PC-9 (cell line): Measurements from ENCODE around the gene SOS1.

Source experiments
- EZH2 ChIP-seq: fragments of 200-600 bp; sonication (generic); IDR thresholded peaks from 2 replicates; pipeline ENCODE4 v1.8.0; 2017; ENCODE audit warnings: antibody characterized with exemption, low read depth
- TF ChIP-seq, protein P1 (sequence below): fragments of 200-600 bp; sonication (generic); conservative IDR thresholded peaks from 2 replicates; pipeline ENCODE4 v1.6.1; 2017; ENCODE audit warnings: mixed run types, antibody characterized with exemption, mild to moderate bottlenecking, moderate library complexity

DNA sequence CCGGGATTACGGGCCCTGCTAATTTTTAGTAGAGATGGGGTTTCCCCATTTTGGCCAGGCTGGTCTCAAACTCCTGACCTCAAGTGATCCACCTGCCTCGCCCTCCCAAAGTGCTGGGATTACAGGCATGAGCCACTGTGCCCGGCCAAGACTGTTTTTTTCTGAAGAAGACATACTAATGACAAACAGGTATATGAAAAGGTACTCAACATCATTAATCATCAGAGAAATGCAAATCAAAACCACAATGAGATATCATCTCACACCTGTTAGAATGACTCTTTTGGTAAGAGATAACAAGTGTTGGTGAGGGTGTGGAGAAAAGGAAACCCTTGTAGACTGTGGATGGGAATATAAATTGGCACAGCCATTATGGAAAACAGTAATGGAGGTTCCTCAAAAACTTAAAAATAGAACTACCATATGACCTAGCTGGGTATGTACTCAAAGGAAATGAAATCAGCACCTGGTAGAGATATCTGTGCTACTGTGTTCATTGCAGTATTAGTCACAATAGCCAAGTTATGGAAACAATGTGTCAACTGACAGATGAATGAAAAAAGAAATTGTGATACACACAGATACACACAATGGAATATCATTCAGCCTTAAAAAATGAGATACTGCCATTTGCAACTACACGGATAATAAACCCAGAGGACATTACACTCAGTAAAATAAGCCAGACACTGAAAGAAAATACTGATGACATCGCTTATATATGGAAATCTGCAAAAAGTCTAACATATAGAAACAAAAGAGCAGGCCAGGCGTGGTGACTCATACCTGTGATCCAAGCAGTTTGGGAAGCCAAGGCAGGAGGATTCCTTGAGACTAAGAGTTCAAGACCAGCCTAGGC, 20.8 kb downstream of the SOS1 start:
- TF ChIP-seq, protein P1, sequence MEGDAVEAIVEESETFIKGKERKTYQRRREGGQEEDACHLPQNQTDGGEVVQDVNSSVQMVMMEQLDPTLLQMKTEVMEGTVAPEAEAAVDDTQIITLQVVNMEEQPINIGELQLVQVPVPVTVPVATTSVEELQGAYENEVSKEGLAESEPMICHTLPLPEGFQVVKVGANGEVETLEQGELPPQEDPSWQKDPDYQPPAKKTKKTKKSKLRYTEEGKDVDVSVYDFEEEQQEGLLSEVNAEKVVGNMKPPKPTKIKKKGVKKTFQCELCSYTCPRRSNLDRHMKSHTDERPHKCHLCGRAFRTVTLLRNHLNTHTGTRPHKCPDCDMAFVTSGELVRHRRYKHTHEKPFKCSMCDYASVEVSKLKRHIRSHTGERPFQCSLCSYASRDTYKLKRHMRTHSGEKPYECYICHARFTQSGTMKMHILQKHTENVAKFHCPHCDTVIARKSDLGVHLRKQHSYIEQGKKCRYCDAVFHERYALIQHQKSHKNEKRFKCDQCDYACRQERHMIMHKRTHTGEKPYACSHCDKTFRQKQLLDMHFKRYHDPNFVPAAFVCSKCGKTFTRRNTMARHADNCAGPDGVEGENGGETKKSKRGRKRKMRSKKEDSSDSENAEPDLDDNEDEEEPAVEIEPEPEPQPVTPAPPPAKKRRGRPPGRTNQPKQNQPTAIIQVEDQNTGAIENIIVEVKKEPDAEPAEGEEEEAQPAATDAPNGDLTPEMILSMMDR = no peak
- no peak for TF ChIP-seq EZH2
